ENCODE measurements around the gene WWTR1.

Gene WWTR1

DNA sequence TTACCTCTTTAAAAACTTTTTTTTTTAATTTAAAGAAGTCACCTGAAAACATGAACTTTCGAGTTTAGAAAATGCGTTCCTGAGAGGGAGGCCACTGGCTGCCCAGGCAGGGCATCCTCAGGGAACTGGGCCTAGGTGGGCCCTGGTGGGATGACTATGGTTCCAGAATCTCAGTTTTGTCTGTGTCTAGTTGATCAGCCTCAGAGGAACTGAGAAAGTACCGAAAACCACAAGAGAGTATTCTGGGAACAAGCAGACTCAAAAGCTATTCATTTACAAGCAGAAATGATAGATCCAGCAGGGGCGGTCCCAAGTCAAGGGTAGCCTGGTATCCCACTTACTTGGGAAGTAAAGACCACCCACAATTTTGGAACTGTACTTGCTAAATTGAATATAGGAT is 10.5 kb downstream of the WWTR1 start:
- no peak overlapping the region for H3K4me3 ChIP-seq (ENCODE audit: low read length)
- peaks cover 43% of the 10 kb centered on the region for H3K36me3 ChIP-seq (ENCODE audit: insufficient read depth, low read length)
- no peaks in the 10 kb centered on the region for H3K4me1 ChIP-seq (ENCODE audit: insufficient read depth, low read length)
- no peaks in the 10 kb centered on the region for H3K27me3 ChIP-seq (ENCODE audit: insufficient read depth, low read length)
- H2AFZ ChIP-seq (ENCODE audit: low read depth, low read length) = no peak overlapping the region
- peaks cover 2% of the 10 kb centered on the region for H3K9me3 ChIP-seq (ENCODE audit: low read length)

DNA sequence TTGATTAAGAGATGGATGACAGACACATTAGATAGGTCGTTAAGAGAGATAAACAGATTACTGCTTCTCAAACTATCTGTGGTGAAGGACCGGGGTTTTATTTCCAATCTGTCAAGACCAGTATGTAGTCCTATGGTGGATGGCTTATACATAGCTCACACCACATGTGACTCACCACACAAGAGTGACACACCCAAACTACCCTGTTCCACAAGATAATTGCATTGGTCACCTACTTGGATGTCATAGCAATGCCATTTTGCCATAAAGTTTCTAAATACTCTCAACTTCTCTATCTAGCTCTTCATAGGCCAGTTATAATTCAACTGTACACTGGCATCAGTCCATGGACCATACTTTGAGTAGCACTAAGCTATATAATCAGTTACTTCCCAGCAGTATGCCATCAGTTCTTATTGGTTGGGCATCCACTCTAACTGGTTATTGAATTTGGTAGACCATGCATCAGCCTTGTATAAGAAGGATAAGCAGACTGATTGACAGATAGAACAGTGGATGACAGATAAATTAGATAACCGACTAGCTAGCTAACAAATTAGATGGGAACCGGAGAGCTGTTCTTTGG is 11.6 kb downstream of the WWTR1 start:
- no peaks in the 10 kb centered on the region for H3K4me1 ChIP-seq (ENCODE audit: insufficient read depth, low read length)
- no peaks in the 10 kb centered on the region for H3K27me3 ChIP-seq (ENCODE audit: insufficient read depth, low read length)
- H3K9me3 ChIP-seq (ENCODE audit: low read length) = peaks cover 2% of the 10 kb centered on the region
- no peak overlapping the region for H3K4me3 ChIP-seq (ENCODE audit: low read length)
- H2AFZ ChIP-seq (ENCODE audit: low read depth, low read length) = no peak overlapping the region
- peaks cover 39% of the 10 kb centered on the region for H3K36me3 ChIP-seq (ENCODE audit: insufficient read depth, low read length)

DNA sequence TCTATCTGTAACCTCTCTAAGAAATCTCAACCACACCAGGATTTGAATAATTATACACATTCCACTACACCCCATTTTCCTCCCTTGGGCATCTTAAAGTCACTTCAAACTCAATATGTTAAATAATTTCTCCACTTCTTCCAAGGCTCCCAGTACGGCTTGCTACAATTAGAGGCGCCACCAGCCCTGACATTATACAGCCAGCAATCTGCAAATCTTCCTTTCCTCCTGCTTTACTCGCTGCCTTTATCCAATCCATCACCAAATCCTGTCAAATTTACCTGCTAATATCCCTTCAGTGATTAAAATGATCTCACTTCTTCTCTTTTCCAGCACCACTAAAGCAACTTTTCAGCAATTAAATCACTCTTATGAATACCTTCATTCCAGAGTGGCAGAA is 13.9 kb downstream of the WWTR1 start:
- Histone ChIP-seq H3K27me3 (ENCODE audit: insufficient read depth, low read length) (no peaks in the 10 kb centered on the region), H3K36me3 (ENCODE audit: insufficient read depth, low read length) (peaks cover 24% of the 10 kb centered on the region), H3K4me3 (ENCODE audit: low read length) (no peak overlapping the region), H3K9me3 (ENCODE audit: low read length) (no peaks in the 10 kb centered on the region), H2AFZ (ENCODE audit: low read depth, low read length) (no peak overlapping the region), H3K4me1 (ENCODE audit: insufficient read depth, low read length) (no peaks in the 10 kb centered on the region)

DNA sequence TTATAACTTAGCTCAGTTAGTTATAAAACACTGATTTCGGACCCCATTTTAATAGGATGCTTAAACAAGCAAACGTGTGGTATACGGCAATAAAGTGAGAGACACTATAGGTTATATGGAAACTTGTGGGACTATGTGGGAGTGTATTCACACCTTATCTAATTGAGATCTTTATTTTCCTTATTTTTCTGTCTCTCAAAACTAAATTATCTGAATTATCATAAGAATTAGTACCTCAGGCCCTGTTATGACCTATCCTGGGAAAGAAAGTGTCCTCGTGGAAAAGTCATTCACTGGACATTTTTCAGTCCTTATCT is 14.4 kb downstream of the WWTR1 start:
- Histone ChIP-seq H3K36me3 (ENCODE audit: insufficient read depth, low read length) (peaks cover 21% of the 10 kb centered on the region), H2AFZ (ENCODE audit: low read depth, low read length) (no peak overlapping the region), H3K9me3 (ENCODE audit: low read length) (no peaks in the 10 kb centered on the region), H3K4me3 (ENCODE audit: low read length) (no peak overlapping the region), H3K27me3 (ENCODE audit: insufficient read depth, low read length) (no peaks in the 10 kb centered on the region), H3K4me1 (ENCODE audit: insufficient read depth, low read length) (no peaks in the 10 kb centered on the region)

DNA sequence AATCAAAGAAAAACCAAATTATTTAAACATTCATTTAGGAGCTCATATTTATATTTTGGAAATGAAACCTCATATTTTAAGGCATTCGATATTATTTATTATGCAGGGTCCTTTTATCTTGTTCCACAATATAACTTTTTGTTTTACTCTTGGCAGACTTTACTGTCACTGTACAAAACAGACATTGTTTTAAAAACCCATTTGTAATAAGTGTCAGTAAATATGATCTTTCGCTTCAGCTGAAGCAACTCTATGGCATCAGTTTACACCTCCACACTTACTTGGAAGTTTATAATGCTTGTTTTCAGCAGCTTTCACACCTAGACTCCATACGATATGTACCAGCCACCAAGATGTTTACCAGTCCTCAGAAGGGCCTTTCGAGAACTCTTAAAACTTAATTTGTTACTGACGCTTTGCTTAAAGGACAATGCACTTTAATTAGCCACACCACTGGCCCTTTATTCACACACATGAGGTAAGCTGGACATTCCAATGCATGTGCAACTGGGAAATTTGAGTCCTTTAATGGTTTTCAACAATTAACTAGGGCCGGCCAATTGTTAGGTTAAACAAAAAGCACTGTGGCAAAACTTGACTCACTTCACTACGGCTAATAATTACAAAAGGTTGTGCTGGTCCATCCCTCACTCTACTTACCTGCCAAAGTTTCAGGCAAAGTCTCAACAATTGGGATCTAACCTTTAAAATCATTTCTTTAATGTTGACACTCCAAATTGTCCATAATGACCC is 16.7 kb downstream of the WWTR1 start:
- Histone ChIP-seq H3K4me1 (ENCODE audit: insufficient read depth, low read length) (no peaks in the 10 kb centered on the region), H3K4me3 (ENCODE audit: low read length) (no peak overlapping the region), H2AFZ (ENCODE audit: low read depth, low read length) (no peak overlapping the region), H3K9me3 (ENCODE audit: low read length) (no peaks in the 10 kb centered on the region), H3K27me3 (ENCODE audit: insufficient read depth, low read length) (no peaks in the 10 kb centered on the region), H3K36me3 (ENCODE audit: insufficient read depth, low read length) (peaks cover 4% of the 10 kb centered on the region)

DNA sequence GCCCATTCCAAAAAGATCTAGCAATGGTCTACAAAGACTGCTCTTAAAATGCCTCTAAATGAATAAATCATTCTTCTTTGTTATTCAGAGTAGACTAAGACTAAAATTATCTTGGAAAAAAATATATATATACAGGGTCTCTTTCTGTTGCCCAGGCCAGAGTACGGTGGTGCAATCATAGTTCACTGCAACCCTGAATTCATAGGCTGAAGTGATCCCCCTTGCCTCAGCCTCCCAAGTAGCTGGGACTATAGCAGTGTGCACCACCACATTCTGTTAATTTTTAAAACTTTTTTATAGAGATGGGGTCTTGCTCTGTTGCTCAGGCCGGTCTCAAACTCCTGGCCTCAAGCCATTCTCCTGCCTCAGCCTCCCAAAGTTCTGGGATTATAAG is 18.7 kb downstream of the WWTR1 start:
- H3K27me3 ChIP-seq (ENCODE audit: insufficient read depth, low read length) = no peaks in the 10 kb centered on the region
- H3K4me1 ChIP-seq (ENCODE audit: insufficient read depth, low read length) = no peaks in the 10 kb centered on the region
- no peak overlapping the region for H2AFZ ChIP-seq (ENCODE audit: low read depth, low read length)
- no peaks in the 10 kb centered on the region for H3K9me3 ChIP-seq (ENCODE audit: low read length)
- H3K36me3 ChIP-seq (ENCODE audit: insufficient read depth, low read length) = peaks cover 3% of the 10 kb centered on the region
- no peak overlapping the region for H3K4me3 ChIP-seq (ENCODE audit: low read length)

DNA sequence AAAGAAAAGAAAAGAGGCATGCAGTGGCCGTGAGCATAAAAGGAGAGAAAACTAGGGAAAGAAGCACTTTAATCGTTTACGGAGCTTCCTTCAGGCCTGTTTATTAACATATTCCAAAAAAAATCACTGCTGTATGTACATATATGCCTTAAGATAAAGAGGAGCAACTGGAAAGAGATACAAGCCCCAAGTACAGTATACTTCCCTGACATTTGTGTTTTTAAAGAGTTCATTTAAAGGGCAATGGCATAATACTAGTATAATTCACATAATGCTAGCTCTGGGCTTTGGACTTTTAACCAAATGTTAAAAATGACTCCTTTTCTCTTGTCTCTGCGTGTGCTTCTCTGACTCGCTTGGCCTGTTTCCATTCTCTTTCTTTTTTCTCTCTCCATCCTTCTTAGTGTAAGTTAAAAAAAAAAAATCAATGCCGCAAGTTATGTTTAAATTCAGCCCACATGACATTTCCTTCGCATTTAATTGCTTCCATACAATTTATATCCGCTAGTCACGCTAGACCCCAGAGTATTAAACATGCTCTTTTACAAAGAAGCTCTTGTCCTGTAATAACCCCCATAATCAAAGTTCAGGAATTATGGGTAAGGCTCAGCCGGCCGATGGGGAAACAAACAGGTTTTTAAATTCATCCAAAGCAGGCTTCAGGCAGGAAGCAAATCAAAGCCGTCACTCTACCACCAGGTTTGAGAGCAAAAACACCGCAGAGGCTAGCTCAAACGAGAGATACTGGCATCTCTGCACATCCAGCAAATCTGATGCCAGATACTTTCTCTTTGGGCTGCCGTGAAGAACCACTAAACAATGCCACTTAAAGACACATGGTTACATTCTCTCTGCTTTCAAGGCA is 19.4 kb downstream of the WWTR1 start:
- peaks cover 2% of the 10 kb centered on the region for H3K9me3 ChIP-seq (ENCODE audit: low read length)
- no peaks in the 10 kb centered on the region for H3K27me3 ChIP-seq (ENCODE audit: insufficient read depth, low read length)
- no peak overlapping the region for H3K4me3 ChIP-seq (ENCODE audit: low read length)
- H3K36me3 ChIP-seq (ENCODE audit: insufficient read depth, low read length) = peaks cover 5% of the 10 kb centered on the region
- no peaks in the 10 kb centered on the region for H3K4me1 ChIP-seq (ENCODE audit: insufficient read depth, low read length)
- no peak overlapping the region for H2AFZ ChIP-seq (ENCODE audit: low read depth, low read length)

DNA sequence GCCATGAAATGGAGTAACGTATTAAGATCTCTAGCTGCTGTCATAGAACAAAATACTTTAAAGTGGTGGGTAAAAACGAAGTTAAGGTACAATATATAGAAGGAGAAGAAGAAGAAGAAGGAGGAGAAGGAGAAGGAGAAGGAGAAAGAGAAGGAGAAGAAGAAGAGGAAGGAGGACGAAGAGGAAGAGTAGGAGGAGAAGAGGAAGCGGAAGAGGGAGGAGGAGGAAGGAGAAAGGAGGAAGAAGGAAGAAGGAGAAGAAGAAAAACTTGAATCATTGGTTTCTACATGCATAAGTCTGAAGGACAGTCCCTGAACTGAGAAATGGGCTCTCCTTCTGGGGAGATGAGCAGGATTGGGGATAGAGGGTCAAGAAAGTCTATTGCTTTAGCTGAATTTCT is 22.4 kb downstream of the WWTR1 start:
- H3K9me3 ChIP-seq (ENCODE audit: low read length) = peaks cover 6% of the 10 kb centered on the region
- H3K27me3 ChIP-seq (ENCODE audit: insufficient read depth, low read length) = no peaks in the 10 kb centered on the region
- H3K4me1 ChIP-seq (ENCODE audit: insufficient read depth, low read length) = peaks cover 5% of the 10 kb centered on the region
- H2AFZ ChIP-seq (ENCODE audit: low read depth, low read length) = no peak overlapping the region
- no peak overlapping the region for H3K4me3 ChIP-seq (ENCODE audit: low read length)
- peaks cover 4% of the 10 kb centered on the region for H3K36me3 ChIP-seq (ENCODE audit: insufficient read depth, low read length)

DNA sequence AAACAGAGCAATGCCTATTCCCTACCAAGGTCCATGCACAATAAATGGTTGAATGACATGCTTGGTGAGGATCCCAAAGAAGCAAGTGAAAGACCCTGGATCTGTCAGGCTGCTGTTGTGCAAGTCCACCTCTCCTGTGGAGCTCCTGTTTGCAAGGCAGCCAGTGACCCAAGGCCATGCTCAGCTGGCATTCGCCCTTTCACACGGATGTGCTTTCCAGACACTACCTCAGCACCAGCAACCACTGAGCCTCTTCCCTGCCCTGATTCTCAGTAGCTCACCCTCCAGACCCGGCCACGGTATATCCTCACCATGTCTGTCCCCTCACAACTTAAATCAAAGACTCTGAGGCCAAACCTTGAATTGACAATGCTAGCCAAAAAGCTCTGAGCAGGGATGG is 23.3 kb downstream of the WWTR1 start:
- peaks cover 5% of the 10 kb centered on the region for H3K4me1 ChIP-seq (ENCODE audit: insufficient read depth, low read length)
- no peak overlapping the region for H2AFZ ChIP-seq (ENCODE audit: low read depth, low read length)
- H3K27me3 ChIP-seq (ENCODE audit: insufficient read depth, low read length) = no peaks in the 10 kb centered on the region
- peaks cover 6% of the 10 kb centered on the region for H3K9me3 ChIP-seq (ENCODE audit: low read length)
- H3K36me3 ChIP-seq (ENCODE audit: insufficient read depth, low read length) = peaks cover 4% of the 10 kb centered on the region
- H3K4me3 ChIP-seq (ENCODE audit: low read length) = no peak overlapping the region

DNA sequence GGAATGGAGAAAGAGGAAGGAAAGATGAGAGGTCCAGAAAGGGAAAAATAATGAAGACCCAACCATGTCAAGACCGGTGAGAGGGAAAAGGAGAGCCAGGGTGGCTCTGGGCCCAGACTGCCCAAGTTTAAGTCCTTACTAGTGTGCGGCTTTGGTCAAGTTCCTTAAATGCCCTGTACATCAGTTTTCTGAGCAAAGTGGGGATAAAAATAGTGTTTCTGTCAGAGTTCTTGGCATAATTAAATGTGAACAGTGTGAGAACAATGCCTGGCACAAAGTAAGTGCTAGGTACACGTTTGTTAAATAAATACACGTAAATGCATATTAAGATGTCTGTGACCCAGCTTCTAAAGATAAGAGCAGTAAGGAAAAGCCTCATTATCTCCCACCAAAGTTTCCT is 23.8 kb downstream of the WWTR1 start:
- Histone ChIP-seq H3K4me3 (ENCODE audit: low read length) (no peak overlapping the region), H3K9me3 (ENCODE audit: low read length) (peaks cover 6% of the 10 kb centered on the region), H2AFZ (ENCODE audit: low read depth, low read length) (no peak overlapping the region), H3K27me3 (ENCODE audit: insufficient read depth, low read length) (no peaks in the 10 kb centered on the region), H3K36me3 (ENCODE audit: insufficient read depth, low read length) (peaks cover 4% of the 10 kb centered on the region), H3K4me1 (ENCODE audit: insufficient read depth, low read length) (peaks cover 5% of the 10 kb centered on the region)

DNA sequence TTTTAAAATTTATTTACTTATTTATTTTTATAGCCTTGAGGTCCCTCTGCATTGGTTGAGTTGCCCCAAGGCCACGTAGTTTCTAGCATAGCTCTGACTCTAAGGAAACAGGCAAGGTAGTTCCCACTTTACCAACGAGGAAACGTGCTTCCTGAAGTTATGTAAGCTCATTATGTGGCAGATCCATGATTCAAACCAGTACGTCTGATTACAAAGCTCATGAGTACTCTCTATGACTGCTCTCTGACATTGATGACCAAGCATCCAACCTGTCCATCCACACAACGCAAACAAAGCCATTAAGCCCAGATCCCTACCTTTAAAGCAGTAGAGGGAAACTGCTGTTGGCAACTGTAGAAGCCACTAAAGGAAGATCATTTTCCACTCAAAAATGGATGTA is 25.6 kb downstream of the WWTR1 start:
- H3K4me1 ChIP-seq (ENCODE audit: insufficient read depth, low read length) = peaks cover 5% of the 10 kb centered on the region
- H2AFZ ChIP-seq (ENCODE audit: low read depth, low read length) = no peak overlapping the region
- H3K36me3 ChIP-seq (ENCODE audit: insufficient read depth, low read length) = peaks cover 4% of the 10 kb centered on the region
- H3K27me3 ChIP-seq (ENCODE audit: insufficient read depth, low read length) = no peaks in the 10 kb centered on the region
- peaks cover 6% of the 10 kb centered on the region for H3K9me3 ChIP-seq (ENCODE audit: low read length)
- H3K4me3 ChIP-seq (ENCODE audit: low read length) = no peak overlapping the region

DNA sequence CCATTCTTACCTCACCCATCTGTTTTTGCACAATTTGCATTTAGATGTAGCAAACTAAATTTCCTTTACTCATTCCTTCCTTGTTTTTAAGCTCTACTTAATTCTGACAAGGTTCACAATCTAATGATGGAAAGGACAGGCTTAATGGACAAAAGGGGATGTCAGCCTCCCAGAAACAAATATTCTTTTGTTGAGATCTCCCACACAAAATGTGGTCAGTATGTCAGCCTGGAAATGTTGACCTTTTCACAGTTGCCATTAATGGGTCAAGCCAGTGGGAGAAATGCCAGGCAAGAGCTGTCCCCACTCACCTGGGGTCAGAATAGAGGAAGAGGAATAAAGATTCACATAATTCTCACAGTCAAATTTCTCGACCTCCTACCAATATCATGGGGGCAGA is 27.0 kb downstream of the WWTR1 start:
- H3K36me3 ChIP-seq (ENCODE audit: insufficient read depth, low read length) = peaks cover 4% of the 10 kb centered on the region
- H3K27me3 ChIP-seq (ENCODE audit: insufficient read depth, low read length) = no peaks in the 10 kb centered on the region
- H3K4me3 ChIP-seq (ENCODE audit: low read length) = no peak overlapping the region
- peaks cover 5% of the 10 kb centered on the region for H3K4me1 ChIP-seq (ENCODE audit: insufficient read depth, low read length)
- no peak overlapping the region for H2AFZ ChIP-seq (ENCODE audit: low read depth, low read length)
- peaks cover 6% of the 10 kb centered on the region for H3K9me3 ChIP-seq (ENCODE audit: low read length)

DNA sequence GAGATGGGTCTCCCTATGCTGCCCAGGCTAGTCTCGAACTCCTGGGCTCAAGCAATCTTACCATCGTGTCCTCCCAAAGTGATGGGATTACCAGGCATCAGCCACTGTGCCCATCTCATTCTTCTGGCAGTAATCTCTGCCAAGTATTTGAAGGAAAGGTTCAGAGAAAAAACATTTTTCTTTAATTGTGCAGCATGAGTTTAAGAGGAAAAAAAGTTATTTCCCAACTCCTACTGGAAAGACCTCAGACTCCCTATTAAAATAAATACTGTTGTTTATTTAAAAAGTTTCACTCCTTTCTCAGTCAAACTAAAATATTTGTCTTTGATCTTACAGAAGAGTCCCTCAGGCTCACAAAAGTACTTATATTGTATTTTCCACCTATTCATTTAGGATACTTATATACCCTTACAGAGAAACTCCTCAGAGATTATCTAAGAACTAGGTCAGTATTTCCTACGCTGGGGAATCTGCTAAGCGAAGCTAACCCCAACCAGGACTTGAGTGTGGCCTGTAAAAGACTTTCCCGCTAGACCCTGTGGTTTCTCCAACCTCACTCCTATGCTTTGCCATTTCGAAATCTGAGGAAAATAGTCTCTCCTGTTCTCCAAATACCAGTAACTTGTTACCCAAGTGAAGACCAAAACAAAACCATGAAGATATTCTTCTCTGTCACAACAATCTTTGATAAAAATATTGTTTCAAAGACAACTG is 28.7 kb downstream of the WWTR1 start:
- H3K4me1 ChIP-seq (ENCODE audit: insufficient read depth, low read length) = peaks cover 5% of the 10 kb centered on the region
- H3K4me3 ChIP-seq (ENCODE audit: low read length) = no peak overlapping the region
- H3K36me3 ChIP-seq (ENCODE audit: insufficient read depth, low read length) = peaks cover 4% of the 10 kb centered on the region
- no peak overlapping the region for H2AFZ ChIP-seq (ENCODE audit: low read depth, low read length)
- H3K9me3 ChIP-seq (ENCODE audit: low read length) = peaks cover 6% of the 10 kb centered on the region
- no peaks in the 10 kb centered on the region for H3K27me3 ChIP-seq (ENCODE audit: insufficient read depth, low read length)
